HEK293 (cell line): Measurements from ENCODE around the gene RTRAF.

Source experiments
- CTCF ChIA-PET: fragments of 350-600 bp; formaldehyde crosslinking; extraction: SDS; loops from one replicate; lab custom pipeline; 2021; ENCODE audit warnings: antibody characterized with exemption; lab: Yijun Ruan, JAX
- POLR2A ChIA-PET: fragments of 300-600 bp; formaldehyde crosslinking; extraction: SDS; loops from one replicate; lab custom pipeline; 2020; ENCODE audit warnings: antibody characterized with exemption, inconsistent platforms; lab: Yijun Ruan, JAX
- H3K27ac ChIP-seq: fragments of 200-500 bp; sonication (Bioruptor generic); 2 replicates; pipeline ENCODE4 v1.5.1; 2014; ENCODE audit warnings: low read depth, low read length, control low read depth, inconsistent platforms; ENCODE audit errors: extremely low read depth
- H3K36me3 ChIP-seq, 2 experiments: fragments of 200-500 bp in 1 of 2; sonication (Bioruptor generic) in 1 of 2; 1 replicate in 1 of 2; 2 replicates in 1 of 2; pipeline ENCODE4 v1.5.1; 2014 to 2017; ENCODE audit warnings: inconsistent platforms in 2 of 2, low read length in 2 of 2; ENCODE audit not compliant: control insufficient read depth in 2 of 2, insufficient read depth in 1 of 2
- H3K4me1 ChIP-seq: fragments of 200-500 bp; sonication (Bioruptor generic); 2 replicates; pipeline ENCODE4 v1.5.1; 2014; ENCODE audit warnings: mild to moderate bottlenecking, low read length, inconsistent platforms; ENCODE audit not compliant: control insufficient read depth, insufficient read depth
- H3K4me3 ChIP-seq: 2 replicates; pipeline ENCODE4 v1.5.1; 2011; ENCODE audit warnings: low read depth, mild to moderate bottlenecking, control low read depth, low read length, moderate library complexity
- H3K9me3 ChIP-seq: fragments of 200-500 bp; sonication (Bioruptor generic); 2 replicates; pipeline ENCODE4 v1.5.1; 2014; ENCODE audit warnings: low read depth, low read length, inconsistent platforms; ENCODE audit not compliant: control insufficient read depth, insufficient read depth
- INSM2 ChIP-seq: fragments of 450-650 bp; formaldehyde crosslinking; IDR thresholded peaks from 2 replicates; pipeline ENCODE4 v1.5.1; 2016; ENCODE audit warnings: missing biosample characterization, missing genetic modification characterization
- KLF1 ChIP-seq: fragments of 450-650 bp; formaldehyde crosslinking; IDR thresholded peaks from 2 replicates; pipeline ENCODE4 v1.5.1; 2016; ENCODE audit warnings: missing biosample characterization, missing genetic modification characterization
- KLF16 ChIP-seq: fragments of 450-650 bp; formaldehyde crosslinking; IDR thresholded peaks from 2 replicates; pipeline ENCODE4 v1.5.1; 2017; ENCODE audit warnings: missing biosample characterization, missing genetic modification characterization
- KLF9 ChIP-seq: fragments of 450-650 bp; formaldehyde crosslinking; IDR thresholded peaks from 2 replicates; pipeline ENCODE4 v1.5.1; 2016; ENCODE audit warnings: missing biosample characterization, missing genetic modification characterization, low read depth
- MEIS1 ChIP-seq: sonication (generic); formaldehyde crosslinking; IDR thresholded peaks from 2 replicates; pipeline ENCODE4 v1.8.1; 2022; ENCODE audit warnings: missing genetic modification reagents, mild to moderate bottlenecking, borderline replicate concordance
- OSR2 ChIP-seq: fragments of 450-650 bp; formaldehyde crosslinking; IDR thresholded peaks from 2 replicates; pipeline ENCODE4 v1.5.1; 2016; ENCODE audit warnings: missing biosample characterization, missing genetic modification characterization
- ZBTB1 ChIP-seq: fragments of 450-650 bp; formaldehyde crosslinking; IDR thresholded peaks from 2 replicates; pipeline ENCODE4 v1.5.1; 2016; ENCODE audit warnings: missing biosample characterization, missing genetic modification characterization
- ZBTB7A ChIP-seq: fragments of 450-650 bp; formaldehyde crosslinking; IDR thresholded peaks from 2 replicates; pipeline ENCODE4 v1.5.1; 2016; ENCODE audit warnings: low read depth, missing biosample characterization, missing genetic modification characterization
- ZNF16 ChIP-seq: fragments of 450-650 bp; formaldehyde crosslinking; IDR thresholded peaks from 2 replicates; pipeline ENCODE4 v1.5.1; 2016; ENCODE audit warnings: low read depth, missing biosample characterization, missing genetic modification characterization
- ZNF184 ChIP-seq: fragments of 450-650 bp; IDR thresholded peaks from 2 replicates; pipeline ENCODE4 v1.5.1; 2018; ENCODE audit warnings: missing biosample characterization, mild to moderate bottlenecking, missing genetic modification characterization
- ZNF221 ChIP-seq: fragments of 450-650 bp; formaldehyde crosslinking; IDR thresholded peaks from 2 replicates; pipeline ENCODE4 v1.5.1; 2017; ENCODE audit warnings: missing biosample characterization, missing genetic modification characterization, borderline replicate concordance
- ZNF366 ChIP-seq: fragments of 450-650 bp; formaldehyde crosslinking; conservative IDR thresholded peaks from 2 replicates; pipeline ENCODE4 v1.5.1; 2016; ENCODE audit warnings: missing biosample characterization, missing genetic modification characterization
- ZNF513 ChIP-seq: fragments of 450-650 bp; IDR thresholded peaks from 2 replicates; pipeline ENCODE4 v1.5.1; 2018; ENCODE audit warnings: missing biosample characterization, missing genetic modification characterization
- ZNF514 ChIP-seq: fragments of 450-650 bp; formaldehyde crosslinking; IDR thresholded peaks from 2 replicates; pipeline ENCODE4 v1.5.1; 2016; ENCODE audit warnings: missing biosample characterization, missing genetic modification characterization
- ZNF571 ChIP-seq: fragments of 450-650 bp; formaldehyde crosslinking; IDR thresholded peaks from 2 replicates; pipeline ENCODE4 v1.5.0; 2017; ENCODE audit warnings: missing biosample characterization, missing genetic modification characterization
- ZNF792 ChIP-seq: fragments of 450-650 bp; formaldehyde crosslinking; IDR thresholded peaks from 2 replicates; pipeline ENCODE4 v1.5.1; 2016; ENCODE audit warnings: missing biosample characterization, missing genetic modification characterization
- TF ChIP-seq, protein P1 (sequence below): fragments of 450-650 bp; formaldehyde crosslinking; IDR thresholded peaks from 2 replicates; pipeline ENCODE4 v1.5.0; 2017; ENCODE audit warnings: missing biosample characterization, missing genetic modification characterization, borderline replicate concordance

The RTRAF gene

GRCh38 chr14:51960866-51961265 lies 28.5 kb upstream of the RTRAF start:
- Histone ChIP-seq H3K4me1 (no peaks in the 10 kb centered on the region), H3K4me3 (no peak overlapping the region), H3K9me3 (no peaks in the 10 kb centered on the region; the same call in 1 of the 2 replicates), H3K36me3 (no peaks in the 10 kb centered on the region), H3K27ac (no peak overlapping the region)
- no peak for TF ChIP-seq ZNF366
- ChIA-PET CTCF (interaction anchor here (1.3 kb wide), 1 partner anchor 18 kb away, joined by 3 read pairs; no protein-coding TSS in a partner anchor), POLR2A (no interaction called here)

DNA sequence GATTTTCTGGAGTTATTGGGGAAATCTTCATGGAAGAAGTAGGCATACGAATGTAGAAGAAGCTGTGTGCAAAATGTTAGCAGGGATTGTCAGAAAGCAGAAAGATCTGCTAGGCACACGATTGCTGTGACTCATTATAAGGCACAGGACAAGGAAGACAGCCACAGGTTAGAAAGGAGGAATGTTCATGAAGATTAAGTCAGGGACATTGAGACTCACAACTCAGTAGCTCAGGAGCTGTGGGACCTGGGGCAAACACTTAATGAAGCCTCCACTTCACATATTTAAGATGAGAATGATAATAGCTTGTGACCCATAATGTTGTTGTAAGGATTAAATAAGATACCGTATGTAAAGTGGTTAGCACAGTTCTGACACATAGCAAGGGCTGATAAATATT lies 26.6 kb upstream of the RTRAF start:
- TF ChIP-seq MEIS1 (CRISPR knock-in tag) (no peak), KLF1 (tag by site-specific recombination) (no peak), ZNF571 (tag by site-specific recombination) (no peak), KLF16 (tag by site-specific recombination) (no peak), ZBTB7A (tag by site-specific recombination) (no peak), INSM2 (tag by site-specific recombination) (no peak), ZNF792 (tag by site-specific recombination) (no peak), ZNF16 (tag by site-specific recombination) (no peak), ZNF184 (tag by site-specific recombination) (no peak), ZBTB1 (tag by site-specific recombination) (no peak), ZNF513 (no peak), OSR2 (no peak)
- TF ChIP-seq, protein P1, sequence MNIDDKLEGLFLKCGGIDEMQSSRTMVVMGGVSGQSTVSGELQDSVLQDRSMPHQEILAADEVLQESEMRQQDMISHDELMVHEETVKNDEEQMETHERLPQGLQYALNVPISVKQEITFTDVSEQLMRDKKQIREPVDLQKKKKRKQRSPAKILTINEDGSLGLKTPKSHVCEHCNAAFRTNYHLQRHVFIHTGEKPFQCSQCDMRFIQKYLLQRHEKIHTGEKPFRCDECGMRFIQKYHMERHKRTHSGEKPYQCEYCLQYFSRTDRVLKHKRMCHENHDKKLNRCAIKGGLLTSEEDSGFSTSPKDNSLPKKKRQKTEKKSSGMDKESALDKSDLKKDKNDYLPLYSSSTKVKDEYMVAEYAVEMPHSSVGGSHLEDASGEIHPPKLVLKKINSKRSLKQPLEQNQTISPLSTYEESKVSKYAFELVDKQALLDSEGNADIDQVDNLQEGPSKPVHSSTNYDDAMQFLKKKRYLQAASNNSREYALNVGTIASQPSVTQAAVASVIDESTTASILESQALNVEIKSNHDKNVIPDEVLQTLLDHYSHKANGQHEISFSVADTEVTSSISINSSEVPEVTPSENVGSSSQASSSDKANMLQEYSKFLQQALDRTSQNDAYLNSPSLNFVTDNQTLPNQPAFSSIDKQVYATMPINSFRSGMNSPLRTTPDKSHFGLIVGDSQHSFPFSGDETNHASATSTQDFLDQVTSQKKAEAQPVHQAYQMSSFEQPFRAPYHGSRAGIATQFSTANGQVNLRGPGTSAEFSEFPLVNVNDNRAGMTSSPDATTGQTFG = no peak
- TF ChIP-seq, all 188 proteins: peak for 0
- no peaks in the 10 kb centered on the region for H3K36me3 ChIP-seq
- no peaks in the 10 kb centered on the region for H3K4me1 ChIP-seq
- H3K9me3 ChIP-seq = no peaks in the 10 kb centered on the region; the same call in 1 of the 2 replicates
- no peak overlapping the region for H3K4me3 ChIP-seq
- no peak overlapping the region for H3K27ac ChIP-seq
- ChIA-PET POLR2A (interaction anchor here (0.5 kb wide), 1 partner anchor 313 kb away, joined by 8 read pairs; no protein-coding TSS in a partner anchor), CTCF (interaction anchor here (0.8 kb wide), 1 partner anchor 679 kb away, joined by 3 read pairs; no protein-coding TSS in a partner anchor)

DNA sequence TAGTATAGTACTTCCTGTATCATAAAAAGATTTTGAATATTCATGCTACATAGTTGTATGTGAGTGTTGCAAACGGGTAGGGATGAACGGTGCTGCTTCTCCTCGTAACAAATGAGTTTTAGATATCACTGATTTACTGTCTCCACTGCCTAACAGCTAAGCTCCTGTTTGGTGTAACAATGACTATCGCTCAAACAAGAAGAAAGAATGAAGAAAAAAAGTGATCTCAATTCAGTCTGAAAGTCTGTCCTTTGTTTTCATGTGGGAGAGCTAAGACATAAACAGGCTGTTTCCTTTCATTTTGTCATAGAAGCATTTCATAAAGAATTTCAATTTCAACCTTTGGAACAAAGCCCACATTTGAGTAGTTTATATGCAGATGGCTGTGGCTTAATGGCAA lies 26.1 kb upstream of the RTRAF start:
- H3K36me3 ChIP-seq = no peaks in the 10 kb centered on the region

More for the DNA sequence above, 26.1 kb upstream of the RTRAF start:
- H3K9me3 ChIP-seq = no peaks in the 10 kb centered on the region; the same call in 1 of the 2 replicates
- no peaks in the 10 kb centered on the region for H3K4me1 ChIP-seq
- H3K4me3 ChIP-seq = no peak overlapping the region
- ChIA-PET POLR2A (interaction anchor here (0.5 kb wide), 1 partner anchor 313 kb away, joined by 8 read pairs; no protein-coding TSS in a partner anchor), CTCF (interaction anchor here (0.8 kb wide), 1 partner anchor 680 kb away, joined by 3 read pairs; no protein-coding TSS in a partner anchor)
- TF ChIP-seq KLF9 (tag by site-specific recombination) (no peak), ZNF221 (tag by site-specific recombination) (no peak), ZNF514 (tag by site-specific recombination) (no peak)
- no peak overlapping the region for H3K27ac ChIP-seq
